H9 (cell line): ENCODE data around the gene STX7. TPM values are rescaled to one million over a fixed set of nuclear protein-coding genes. Genes with fewer than 3 reads are reported as not detected.

Experiments
- DNase-seq: peaks from one replicate; pipeline ENCODE4 v3.0.0-alpha.2; 2017
- H2AFZ ChIP-seq: one replicate; pipeline ENCODE4 v1.6.1; 2013; ENCODE audit warnings: mild to moderate bottlenecking, low read length, control low read depth, moderate library complexity
- H2AK5ac ChIP-seq: 2 replicates; pipeline ENCODE4 v1.6.1; 2013; ENCODE audit warnings: low read length, control low read depth, mixed read lengths; ENCODE audit not compliant: insufficient read length
- H2BK120ac ChIP-seq: one replicate; pipeline ENCODE4 v1.6.1; 2013; ENCODE audit warnings: low read depth, mild to moderate bottlenecking, low read length, control low read depth, inconsistent platforms; ENCODE audit not compliant: poor library complexity, severe bottlenecking
- H2BK12ac ChIP-seq: 2 replicates; pipeline ENCODE4 v1.6.1; 2013; ENCODE audit warnings: low read length, control low read depth, mixed read lengths, low read depth; ENCODE audit not compliant: insufficient read length
- H2BK15ac ChIP-seq: 2 replicates; pipeline ENCODE4 v1.6.1; 2013; ENCODE audit warnings: low read depth, low read length, control low read depth
- H2BK20ac ChIP-seq: one replicate; pipeline ENCODE4 v1.6.1; 2013; ENCODE audit warnings: low read depth, mild to moderate bottlenecking, low read length, control low read depth, inconsistent platforms; ENCODE audit not compliant: poor library complexity, severe bottlenecking
- H2BK5ac ChIP-seq: 2 replicates; pipeline ENCODE4 v1.6.1; 2013; ENCODE audit warnings: low read length, control low read depth, mixed read lengths; ENCODE audit not compliant: insufficient read length
- H3K14ac ChIP-seq: 2 replicates; pipeline ENCODE4 v1.6.1; 2013; ENCODE audit warnings: low read length, control low read depth; ENCODE audit not compliant: insufficient read depth
- H3K18ac ChIP-seq: 2 replicates; pipeline ENCODE4 v1.6.1; 2013; ENCODE audit warnings: low read depth, mild to moderate bottlenecking, mixed read lengths, low read length, control low read depth; ENCODE audit not compliant: insufficient read length
- H3K23ac ChIP-seq: 2 replicates; pipeline ENCODE4 v1.6.1; 2013; ENCODE audit warnings: low read length, control low read depth, mixed read lengths, low read depth; ENCODE audit not compliant: insufficient read length
- H3K23me2 ChIP-seq: 2 replicates; pipeline ENCODE4 v1.6.1; 2013; ENCODE audit warnings: low read depth, mild to moderate bottlenecking, mixed read lengths, low read length, control low read depth; ENCODE audit not compliant: insufficient read length, poor library complexity, severe bottlenecking
- H3K27ac ChIP-seq: 2 replicates; pipeline ENCODE4 v1.5.1; 2013; ENCODE audit warnings: low read length, control low read depth, mixed read lengths, low read depth; ENCODE audit not compliant: insufficient read length
- H3K27me3 ChIP-seq: 2 replicates; pipeline ENCODE4 v1.6.1; 2013; ENCODE audit warnings: low read length, control low read depth, inconsistent platforms; ENCODE audit not compliant: insufficient read depth
- H3K4ac ChIP-seq: 2 replicates; pipeline ENCODE4 v1.6.1; 2013; ENCODE audit warnings: low read depth, mild to moderate bottlenecking, control low read depth, inconsistent platforms, low read length, moderate library complexity
- H3K4me1 ChIP-seq: 2 replicates; pipeline ENCODE4 v1.6.1; 2013; ENCODE audit warnings: low read length, control low read depth, inconsistent platforms; ENCODE audit not compliant: insufficient read depth
- H3K4me2 ChIP-seq: 2 replicates; pipeline ENCODE4 v1.6.1; 2013; ENCODE audit warnings: low read length, control low read depth, mixed read lengths; ENCODE audit not compliant: insufficient read length, insufficient read depth
- H3K56ac ChIP-seq: 2 replicates; pipeline ENCODE4 v1.6.1; 2013; ENCODE audit warnings: low read depth, mild to moderate bottlenecking, mixed read lengths, low read length, control low read depth; ENCODE audit not compliant: insufficient read length
- H3K79me1 ChIP-seq: 2 replicates; pipeline ENCODE4 v1.6.1; 2013; ENCODE audit warnings: low read depth, mild to moderate bottlenecking, moderate library complexity, low read length, control low read depth, inconsistent platforms; ENCODE audit not compliant: insufficient read depth, poor library complexity, severe bottlenecking
- H3K79me2 ChIP-seq: 2 replicates; pipeline ENCODE4 v1.6.1; 2013; ENCODE audit warnings: low read length, control low read depth, inconsistent platforms; ENCODE audit not compliant: insufficient read depth
- H3K9ac ChIP-seq: 2 replicates; pipeline ENCODE4 v1.6.1; 2013; ENCODE audit warnings: low read length, control low read depth, mixed read lengths; ENCODE audit not compliant: insufficient read length; ENCODE audit errors: extremely low read depth
- H3K9me3 ChIP-seq: one replicate; pipeline ENCODE4 v1.6.1; 2013; ENCODE audit warnings: low read depth, low read length, inconsistent platforms; ENCODE audit not compliant: control insufficient read depth
- H3T11ph ChIP-seq: one replicate; pipeline ENCODE4 v1.6.1; 2013; ENCODE audit warnings: mild to moderate bottlenecking, low read length, control low read depth, inconsistent platforms
- H4K20me1 ChIP-seq: one replicate; pipeline ENCODE4 v1.6.1; 2013; ENCODE audit not compliant: control insufficient read depth, insufficient read length, insufficient read depth
- H4K5ac ChIP-seq: 2 replicates; pipeline ENCODE4 v1.6.1; 2013; ENCODE audit warnings: low read depth, mild to moderate bottlenecking, mixed read lengths, low read length, control low read depth; ENCODE audit not compliant: insufficient read length
- H4K8ac ChIP-seq: replicated peaks from 2 replicates; pipeline ENCODE4 v1.6.1; 2013; ENCODE audit warnings: low read length, control low read depth, mixed read lengths, low read depth; ENCODE audit not compliant: insufficient read length
- H4K91ac ChIP-seq: 2 replicates; pipeline ENCODE4 v1.6.1; 2013; ENCODE audit warnings: low read depth, mild to moderate bottlenecking, moderate library complexity, mixed read lengths, low read length, control low read depth; ENCODE audit not compliant: insufficient read length
- H3K27ac Mint-ChIP-seq, 3 experiments: 2 replicates in 2 of 3; 3 replicates in 1 of 3; pipeline ENCODE4 v1.8.0; 2020 to 2021; ENCODE audit warnings: mixed read lengths in 3 of 3, mild to moderate bottlenecking in 1 of 3, moderate library complexity in 1 of 3
- H3K27me3 Mint-ChIP-seq: 2 replicates; pipeline ENCODE4 v1.8.0; 2021; ENCODE audit warnings: low read depth, mild to moderate bottlenecking, moderate library complexity, mixed read lengths
- H3K36me3 Mint-ChIP-seq, 3 experiments: 2 replicates in 2 of 3; 3 replicates in 1 of 3; pipeline ENCODE4 v1.8.0; 2020 to 2021; ENCODE audit warnings: low read depth in 3 of 3, mixed read lengths in 3 of 3; ENCODE audit not compliant: insufficient read depth in 1 of 3
- H3K4me1 Mint-ChIP-seq, 2 experiments: 2 replicates each; pipeline ENCODE4 v1.8.0; 2020; ENCODE audit warnings: mixed read lengths in 2 of 2
- H3K4me3 Mint-ChIP-seq, 2 experiments: 2 replicates in 1 of 2; 3 replicates in 1 of 2; pipeline ENCODE4 v1.8.0; 2020 to 2021; ENCODE audit warnings: mild to moderate bottlenecking in 2 of 2, mixed read lengths in 2 of 2, moderate library complexity in 1 of 2
- H3K9me3 Mint-ChIP-seq, 2 experiments: 2 replicates in 1 of 2; 3 replicates in 1 of 2; pipeline ENCODE4 v1.8.0; 2020; ENCODE audit warnings: mild to moderate bottlenecking in 2 of 2, mixed read lengths in 2 of 2, moderate library complexity in 1 of 2
- CTCF ChIP-seq: fragments of 200-600 bp; sonication (generic); conservative IDR thresholded peaks from 3 replicates; pipeline ENCODE4 v1.8.0; 2021; ENCODE audit warnings: antibody characterized with exemption, mild to moderate bottlenecking
- WGBS: extraction: QIAGEN DNeasy Blood & Tissue Kit; methylation state at CpG from one replicate; pipeline ENCODE4 v1.1.7; 2013; ENCODE audit warnings: missing lambda C conversion rate, low lambda C conversion rate, mixed read lengths; ENCODE audit not compliant: insufficient read length; ENCODE audit errors: extremely low coverage; 5-methylcytosine and 5-hydroxymethylcytosine counted together
- total RNA-seq: library from RNA; stranded (reverse); gene quantifications from 2 replicates; pipeline ENCODE4 v1.2.1, GENCODE V29; 2021

The STX7 gene
- total RNA-seq, 1 experiment from 2014 or later, result 30.0 TPM

GRCh38 chr6:132478266-132478665 lies 34.6 kb downstream of the STX7 start:
- H3K4me3 Mint-ChIP-seq, result no peak overlapping the region
- no peaks in the 10 kb centered on the region for H3K23me2 ChIP-seq
- H3K27me3 ChIP-seq, result no peaks in the 10 kb centered on the region
- H2BK120ac ChIP-seq, result no peak overlapping the region
- no peak overlapping the region for H3K18ac ChIP-seq
- no peak overlapping the region for H4K91ac ChIP-seq
- no peak overlapping the region for H2BK5ac ChIP-seq
- H3K9ac ChIP-seq, result no peak overlapping the region
- H2BK15ac ChIP-seq, result no peak overlapping the region
- H3K27me3 Mint-ChIP-seq, result no peaks in the 10 kb centered on the region
- H3K4me1 Mint-ChIP-seq, result peaks cover 3% of the 10 kb centered on the region in 2 experiments; a peak in 2 of 4 replicates
- DNase-seq, result no peak
- no peak overlapping the region for H2BK20ac ChIP-seq
- no peak overlapping the region for H2AK5ac ChIP-seq
- H3K56ac ChIP-seq, result no peak overlapping the region
- H3K9me3 Mint-ChIP-seq, result no peaks in the 10 kb centered on the region
- H3K36me3 Mint-ChIP-seq, result no peaks in the 10 kb centered on the region; a peak in 1 of 7 replicates
- no peak for TF ChIP-seq CTCF
- H3K9me3 ChIP-seq, result no peaks in the 10 kb centered on the region
- no peak overlapping the region for H4K8ac ChIP-seq
- no peak overlapping the region for H2BK12ac ChIP-seq
- no peaks in the 10 kb centered on the region for H3K4me1 ChIP-seq
- WGBS, result no CpG with 5 or more reads among the region's 2 CpGs
- H4K5ac ChIP-seq, result no peak overlapping the region
- no peak overlapping the region for H3K27ac ChIP-seq
- H3K14ac ChIP-seq, result no peak overlapping the region
- H4K20me1 ChIP-seq, result no peaks in the 10 kb centered on the region
- no peaks in the 10 kb centered on the region for H3K79me1 ChIP-seq
- H3K79me2 ChIP-seq, result no peaks in the 10 kb centered on the region
- H3K4ac ChIP-seq, result no peak overlapping the region
- H3K23ac ChIP-seq, result no peak overlapping the region
- H2AFZ ChIP-seq, result no peak overlapping the region
- no peak overlapping the region for H3K4me2 ChIP-seq
- no peak overlapping the region for H3K27ac Mint-ChIP-seq
- H3T11ph ChIP-seq, result no peak overlapping the region
